ENCODE measurements around the gene EPPIN.
"Not testable (repeated sequence)": the region's sequence is repeated elsewhere in the genome, so short reads cannot be mapped to it uniquely, and the experiment has no call there.

Gene EPPIN

GRCh38 chr20:45547206-45547770 lies at the start of gene EPPIN:
Gene EPPIN, minus strand, starts transcription at chr20:45547401. Its CDS starts 44 bp downstream, at chr20:45547357.
- no peak for TF ChIP-seq CTCF (IDR thresholded peaks at IDR 0.05; ENCODE audit: borderline replicate concordance, control extremely low read depth, extremely low read depth, insufficient read depth, missing control alignments)
- in situ Hi-C loops (cut with MboI; ENCODE audit: low sequenced_read_pairs, unreplicated experiment), result no loop called here
- DNase-seq (ENCODE audit: low spot score), result no peak

GRCh38 chr20:45595235-45595634 lies 48.0 kb upstream of the EPPIN start:
- TF ChIP-seq CTCF (IDR thresholded peaks at IDR 0.05; ENCODE audit: borderline replicate concordance, control extremely low read depth, extremely low read depth, insufficient read depth, missing control alignments), result no peak
- DNase-seq (ENCODE audit: low spot score), result no peak
- in situ Hi-C loops (cut with MboI; ENCODE audit: low sequenced_read_pairs, unreplicated experiment), result loop anchor here (25.0 kb wide), 1 partner anchor 167 kb away; no protein-coding TSS in a partner anchor

- DNase-seq (ENCODE audit: low spot score), result no peak
- TF ChIP-seq CTCF (IDR thresholded peaks at IDR 0.05; ENCODE audit: borderline replicate concordance, control extremely low read depth, extremely low read depth, insufficient read depth, missing control alignments), result no peak
- in situ Hi-C loops (cut with MboI; ENCODE audit: low sequenced_read_pairs, unreplicated experiment), result loop anchor here (25.0 kb wide), 1 partner anchor 169 kb away; no protein-coding TSS in a partner anchor
Observed at GRCh38 chr20:45593498-45593897, 46.3 kb upstream of the EPPIN start.

- peak; percentile 36 for DNase-seq (ENCODE audit: low spot score)
- in situ Hi-C loops (cut with MboI; ENCODE audit: low sequenced_read_pairs, unreplicated experiment), result loop anchor here (25.0 kb wide), 1 partner anchor 170 kb away; no protein-coding TSS in a partner anchor
- TF ChIP-seq CTCF (IDR thresholded peaks at IDR 0.05; ENCODE audit: borderline replicate concordance, control extremely low read depth, extremely low read depth, insufficient read depth, missing control alignments), result peak; percentile 48
Observed at GRCh38 chr20:45592574-45593189, 45.5 kb upstream of the EPPIN start.

GRCh38 chr20:45589725-45590124 lies 42.5 kb upstream of the EPPIN start:
- in situ Hi-C loops (cut with MboI; ENCODE audit: low sequenced_read_pairs, unreplicated experiment), result loop anchor here (25.0 kb wide), 1 partner anchor 173 kb away; no protein-coding TSS in a partner anchor
- TF ChIP-seq CTCF (IDR thresholded peaks at IDR 0.05; ENCODE audit: borderline replicate concordance, control extremely low read depth, extremely low read depth, insufficient read depth, missing control alignments), result no peak
- DNase-seq (ENCODE audit: low spot score), result no peak

- in situ Hi-C loops (cut with MboI; ENCODE audit: low sequenced_read_pairs, unreplicated experiment), result loop anchor here (25.0 kb wide), 1 partner anchor 174 kb away; no protein-coding TSS in a partner anchor
- no peak for TF ChIP-seq CTCF (IDR thresholded peaks at IDR 0.05; ENCODE audit: borderline replicate concordance, control extremely low read depth, extremely low read depth, insufficient read depth, missing control alignments)
- no peak for DNase-seq (ENCODE audit: low spot score)
Observed at GRCh38 chr20:45588800-45589199, 41.6 kb upstream of the EPPIN start.

GRCh38 chr20:45585986-45586385 lies 38.8 kb upstream of the EPPIN start:
- not testable (repeated sequence) for DNase-seq (ENCODE audit: low spot score)
- in situ Hi-C loops (cut with MboI; ENCODE audit: low sequenced_read_pairs, unreplicated experiment), result loop anchor here (25.0 kb wide), 1 partner anchor 176 kb away; no protein-coding TSS in a partner anchor

GRCh38 chr20:45584294-45584693 lies 37.1 kb upstream of the EPPIN start:
- not testable (repeated sequence) for DNase-seq (ENCODE audit: low spot score)
- in situ Hi-C loops (cut with MboI; ENCODE audit: low sequenced_read_pairs, unreplicated experiment), result loop anchor here (25.0 kb wide), 1 partner anchor 178 kb away; no protein-coding TSS in a partner anchor
